T-helper 2 cell treated with Interferon-gamma antibody and Interleukin-4, amounts not matched to agents 5 μg/mL and 100 μg/mL, for 36 hours (primary cell): ENCODE results near the gene PMS2.
"Not testable (repeated sequence)": the region's sequence is repeated elsewhere in the genome, so short reads cannot be mapped to it uniquely, and the experiment has no call there.

Experiments
- DNase-seq: peaks from one replicate; pipeline ENCODE4 v3.0.0; 2021; ENCODE audit warnings: low spot score
- H3K27ac Mint-ChIP-seq: one replicate; pipeline ENCODE4 v1.8.0; 2021; ENCODE audit warnings: mild to moderate bottlenecking, mixed read lengths
- H3K27me3 Mint-ChIP-seq: one replicate; pipeline ENCODE4 v1.8.0; 2021; ENCODE audit warnings: low read depth, mixed read lengths
- H3K36me3 Mint-ChIP-seq: one replicate; pipeline ENCODE4 v1.8.0; 2021; ENCODE audit warnings: low read depth, mixed read lengths
- H3K4me1 Mint-ChIP-seq: one replicate; pipeline ENCODE4 v1.8.0; 2021; ENCODE audit warnings: low read depth, mixed read lengths
- H3K4me3 Mint-ChIP-seq: one replicate; pipeline ENCODE4 v1.8.0; 2022; ENCODE audit warnings: mild to moderate bottlenecking, moderate library complexity, mixed read lengths
- H3K9me3 Mint-ChIP-seq: one replicate; pipeline ENCODE4 v1.8.0; 2021; ENCODE audit warnings: mixed read lengths

The PMS2 gene

GRCh38 chr7:6027806-6028365 lies 19.0 kb upstream of the PMS2 start:
- Mint-ChIP-seq H3K4me1 (peaks cover 14% of the 10 kb centered on the region), H3K27me3 (no peaks in the 10 kb centered on the region), H3K27ac (no peak overlapping the region), H3K36me3 (peaks cover 57% of the 10 kb centered on the region), H3K4me3 (no peak overlapping the region), H3K9me3 (no peaks in the 10 kb centered on the region)
- DNase-seq, result no peak

- Mint-ChIP-seq H3K4me3 (peak overlapping the region; percentile 76), H3K9me3 (no peaks in the 10 kb centered on the region), H3K27me3 (no peaks in the 10 kb centered on the region), H3K27ac (peak overlapping the region; percentile 88), H3K36me3 (peaks cover 63% of the 10 kb centered on the region), H3K4me1 (peaks cover 14% of the 10 kb centered on the region)
- DNase-seq, result no peak
Measured at GRCh38 chr7:6026820-6027311, 18.0 kb upstream of the PMS2 start.

GRCh38 chr7:6026011-6026819 lies 17.4 kb upstream of the PMS2 start:
- peak; percentile 52 for DNase-seq
- Mint-ChIP-seq H3K27me3 (no peaks in the 10 kb centered on the region), H3K36me3 (peaks cover 65% of the 10 kb centered on the region), H3K4me3 (peak overlapping the region; percentile 76), H3K4me1 (peaks cover 14% of the 10 kb centered on the region), H3K27ac (peak overlapping the region; percentile 88), H3K9me3 (no peaks in the 10 kb centered on the region)

GRCh38 chr7:6023974-6024435 lies 15.2 kb upstream of the PMS2 start:
- H3K27ac Mint-ChIP-seq, result no peak overlapping the region
- H3K4me1 Mint-ChIP-seq, result peaks cover 14% of the 10 kb centered on the region
- no peaks in the 10 kb centered on the region for H3K27me3 Mint-ChIP-seq
- DNase-seq, result no peak
- no peaks in the 10 kb centered on the region for H3K9me3 Mint-ChIP-seq
- no peak overlapping the region for H3K4me3 Mint-ChIP-seq
- peaks cover 76% of the 10 kb centered on the region for H3K36me3 Mint-ChIP-seq

GRCh38 chr7:6022707-6023106 lies 13.9 kb upstream of the PMS2 start:
- Mint-ChIP-seq H3K4me1 (peaks cover 14% of the 10 kb centered on the region), H3K27me3 (no peaks in the 10 kb centered on the region), H3K9me3 (no peaks in the 10 kb centered on the region), H3K36me3 (peaks cover 69% of the 10 kb centered on the region), H3K27ac (no peak overlapping the region), H3K4me3 (no peak overlapping the region)
- no peak for DNase-seq

GRCh38 chr7:6020371-6021286 lies 11.8 kb upstream of the PMS2 start:
- H3K36me3 Mint-ChIP-seq, result peaks cover 60% of the 10 kb centered on the region
- no peaks in the 10 kb centered on the region for H3K9me3 Mint-ChIP-seq
- H3K4me3 Mint-ChIP-seq, result no peak overlapping the region
- peaks cover 2% of the 10 kb centered on the region for H3K4me1 Mint-ChIP-seq
- no peak overlapping the region for H3K27ac Mint-ChIP-seq
- DNase-seq, result no peak
- H3K27me3 Mint-ChIP-seq, result no peaks in the 10 kb centered on the region

GRCh38 chr7:6016653-6016966 lies 7.8 kb upstream of the PMS2 start:
- H3K27ac Mint-ChIP-seq, result peak overlapping the region; percentile 15
- H3K4me1 Mint-ChIP-seq, result peaks cover 10% of the 10 kb centered on the region
- no peaks in the 10 kb centered on the region for H3K9me3 Mint-ChIP-seq
- H3K36me3 Mint-ChIP-seq, result peaks cover 48% of the 10 kb centered on the region
- no peak for DNase-seq
- no peaks in the 10 kb centered on the region for H3K27me3 Mint-ChIP-seq
- no peak overlapping the region for H3K4me3 Mint-ChIP-seq

GRCh38 chr7:6015917-6016652 lies 7.2 kb upstream of the PMS2 start:
- Mint-ChIP-seq H3K27me3 (no peaks in the 10 kb centered on the region), H3K9me3 (no peaks in the 10 kb centered on the region), H3K27ac (peak overlapping the region; percentile 15), H3K4me3 (no peak overlapping the region), H3K36me3 (peaks cover 48% of the 10 kb centered on the region), H3K4me1 (peaks cover 15% of the 10 kb centered on the region)
- DNase-seq, result no peak

- Mint-ChIP-seq H3K27ac (peak overlapping the region; percentile 12), H3K4me1 (peaks cover 25% of the 10 kb centered on the region), H3K4me3 (no peak overlapping the region), H3K9me3 (no peaks in the 10 kb centered on the region), H3K27me3 (no peaks in the 10 kb centered on the region), H3K36me3 (peaks cover 32% of the 10 kb centered on the region)
- no peak for DNase-seq
Measured at GRCh38 chr7:6012355-6013104, 3.7 kb upstream of the PMS2 start.

- Mint-ChIP-seq H3K27me3 (no peaks in the 10 kb centered on the region), H3K27ac (no peak overlapping the region), H3K36me3 (peaks cover 27% of the 10 kb centered on the region), H3K4me3 (peak overlapping the region; percentile 10), H3K4me1 (peaks cover 30% of the 10 kb centered on the region), H3K9me3 (no peaks in the 10 kb centered on the region)
- no peak for DNase-seq
Measured at GRCh38 chr7:6011541-6011940, 2.7 kb upstream of the PMS2 start.

- H3K36me3 Mint-ChIP-seq, result peaks cover 24% of the 10 kb centered on the region
- not testable (repeated sequence) for H3K27me3 Mint-ChIP-seq, H3K9me3 Mint-ChIP-seq, DNase-seq
- peaks cover 30% of the 10 kb centered on the region for H3K4me1 Mint-ChIP-seq
- peak overlapping the region; percentile 88 for H3K27ac Mint-ChIP-seq
- H3K4me3 Mint-ChIP-seq, result peak overlapping the region; percentile 87
Measured at GRCh38 chr7:6010370-6010769, 1.5 kb upstream of the PMS2 start.

- not testable (repeated sequence) for DNase-seq, H3K9me3 Mint-ChIP-seq, H3K27me3 Mint-ChIP-seq, H3K27ac Mint-ChIP-seq
- H3K36me3 Mint-ChIP-seq, result peaks cover 23% of the 10 kb centered on the region
- H3K4me1 Mint-ChIP-seq, result peaks cover 27% of the 10 kb centered on the region
- peak overlapping the region; percentile 92 for H3K4me3 Mint-ChIP-seq
Measured at GRCh38 chr7:6007835-6008590, 836 bp downstream of the PMS2 start.
